HCT116 (cell line): ENCODE data around the gene SPATA31E1. TPM values are rescaled to one million over a fixed set of nuclear protein-coding genes. Genes with fewer than 3 reads are reported as not detected.

Experiments
- ATAC-seq: fragments of 200-7000 bp; cut with Tn5 transposase; 2 replicates; pipeline ENCODE4 v1.9.1; 2020; ENCODE audit warnings: mild to moderate bottlenecking, moderate library complexity
- BruUV-seq: library from RNA; stranded (reverse); fragments of 400-500 nt; replicated peaks from 2 replicates; lab custom pipeline; 2021; lab: Mats Ljungman, UMichigan
- CTCF ChIA-PET: fragments of 300-600 bp; sonication (Branson Sonifier 250); formaldehyde crosslinking; loops from one replicate; lab custom pipeline; 2021; ENCODE audit warnings: antibody characterized with exemption; lab: Charles Lee
- POLR2A ChIA-PET: fragments of 300-600, 350-600 bp; sonication (Branson Sonifier 250); formaldehyde crosslinking; loops from one replicate; lab custom pipeline; 2021; ENCODE audit warnings: antibody characterized with exemption; lab: Charles Lee
- RAD21 ChIA-PET, 2 experiments: fragments of 300-600 bp; sonication (Branson Sonifier 250); formaldehyde crosslinking; loops; one replicate each; lab custom pipeline; 2023; ENCODE audit warnings: low total read pairs in 2 of 2; ENCODE audit not compliant: uncharacterized antibody in 2 of 2, unreplicated experiment in 2 of 2, low non-redundant PET in 1 of 2; lab: Charles Lee
- DNase-seq: peaks from one replicate; pipeline ENCODE4 v3.0.0-alpha.2; 2010; ENCODE audit warnings: low read depth, low spot score
- H2AFZ ChIP-seq: fragments of 200-600 bp; shearing (Covaris generic), sonication (generic); 2 replicates; pipeline ENCODE4 v1.6.1; 2017; ENCODE audit warnings: low read depth, mixed run types, mixed read lengths, antibody characterized with exemption, low read length; ENCODE audit not compliant: poor library complexity, severe bottlenecking
- H3K27ac ChIP-seq: 2 replicates; pipeline ENCODE4 v1.5.1; 2012; ENCODE audit warnings: low read depth, low read length
- H3K27me3 ChIP-seq: fragments of 200-600 bp; sonication (generic); 2 replicates; pipeline ENCODE4 v1.6.1; 2016; ENCODE audit warnings: mixed run types, low read length, mixed read lengths; ENCODE audit not compliant: insufficient read depth
- H3K36me3 ChIP-seq, 2 experiments: fragments of 200-500 bp in 1 of 2; fragments of 200-600 bp in 1 of 2; sonication (Bioruptor generic) in 1 of 2; sonication (generic) in 1 of 2; 2 replicates each; pipeline versions ENCODE4 v1.5.1 to v1.6.1; 2014 to 2016; ENCODE audit warnings: low read length in 2 of 2, inconsistent platforms in 1 of 2, mixed read lengths in 1 of 2, mixed run types in 1 of 2; ENCODE audit not compliant: insufficient read depth in 2 of 2, control insufficient read depth in 1 of 2
- H3K4me1 ChIP-seq, 2 experiments: fragments of 200-600 bp in 1 of 2; sonication (generic) in 1 of 2; 2 replicates each; pipeline versions ENCODE4 v1.5.1 to v1.6.1; 2012 to 2017; ENCODE audit warnings: low read length in 2 of 2, inconsistent platforms in 1 of 2, mild to moderate bottlenecking in 1 of 2, mixed read lengths in 1 of 2, mixed run types in 1 of 2, moderate library complexity in 1 of 2; ENCODE audit not compliant: insufficient read depth in 2 of 2, control insufficient read depth in 1 of 2
- H3K4me2 ChIP-seq: fragments of 200-600 bp; sonication (generic); 2 replicates; pipeline ENCODE4 v1.6.1; 2017; ENCODE audit warnings: mixed run types, low read length, mixed read lengths
- H3K4me3 ChIP-seq, 2 experiments: fragments of 200-600 bp in 1 of 2; sonication (generic) in 1 of 2; replicated peaks in 1 of 2; 2 replicates each; pipeline ENCODE4 v1.5.1; 2011 to 2016; ENCODE audit warnings: low read length in 2 of 2, control low read depth in 1 of 2, low read depth in 1 of 2, mild to moderate bottlenecking in 1 of 2, mixed read lengths in 1 of 2, mixed run types in 1 of 2
- H3K79me2 ChIP-seq: fragments of 200-600 bp; sonication (generic); 2 replicates; pipeline ENCODE4 v1.6.1; 2017; ENCODE audit warnings: mild to moderate bottlenecking, mixed run types, low read length, moderate library complexity, mixed read lengths; ENCODE audit not compliant: insufficient read depth
- H3K9ac ChIP-seq: fragments of 200-600 bp; sonication (generic); 2 replicates; pipeline ENCODE4 v1.6.1; 2016; ENCODE audit warnings: low read length, mixed read lengths
- H3K9me2 ChIP-seq: fragments of 200-600 bp; sonication (generic), shearing (Covaris generic); 2 replicates; pipeline ENCODE4 v1.6.1; 2017; ENCODE audit warnings: mixed run types, mild to moderate bottlenecking, moderate library complexity; ENCODE audit not compliant: insufficient read depth
- H3K9me3 ChIP-seq, 2 experiments: fragments of 200-500 bp in 1 of 2; fragments of 200-600 bp in 1 of 2; sonication (Bioruptor generic) in 1 of 2; sonication (generic) in 1 of 2; 2 replicates each; pipeline ENCODE4 v1.6.1; 2014 to 2017; ENCODE audit warnings: low read length in 2 of 2, mixed read lengths in 2 of 2, inconsistent platforms in 1 of 2, low read depth in 1 of 2, mild to moderate bottlenecking in 1 of 2, mixed run types in 1 of 2, moderate library complexity in 1 of 2; ENCODE audit not compliant: control insufficient read depth in 1 of 2, insufficient read depth in 1 of 2
- H4K20me1 ChIP-seq: fragments of 200-600 bp; sonication (generic), shearing (Covaris generic); 2 replicates; pipeline ENCODE4 v1.6.1; 2017; ENCODE audit warnings: mixed run types, mild to moderate bottlenecking, moderate library complexity; ENCODE audit not compliant: insufficient read depth
- CBX3 ChIP-seq: IDR thresholded peaks from 2 replicates; pipeline ENCODE4 v1.6.1; 2012; ENCODE audit warnings: low read depth
- CEBPB ChIP-seq: IDR thresholded peaks from 2 replicates; pipeline ENCODE4 v1.6.1; 2012; ENCODE audit warnings: low read depth
- EGR1 ChIP-seq: IDR thresholded peaks from 2 replicates; pipeline ENCODE4 v1.6.1; 2012; ENCODE audit warnings: low read depth
- ELF1 ChIP-seq: IDR thresholded peaks from 2 replicates; pipeline ENCODE4 v1.6.1; 2012; ENCODE audit warnings: low read depth, borderline replicate concordance
- EZH2phosphoT487 ChIP-seq: fragments of 200-600 bp; IDR thresholded peaks from 2 replicates; pipeline ENCODE4 v1.6.1; 2018; ENCODE audit warnings: antibody characterized with exemption, borderline replicate concordance
- FOSL1 ChIP-seq: IDR thresholded peaks from 2 replicates; pipeline ENCODE4 v1.6.1; 2012; ENCODE audit warnings: low read depth
- JUND ChIP-seq: IDR thresholded peaks from 2 replicates; pipeline ENCODE4 v1.6.1; 2012
- POLR2A ChIP-seq: IDR thresholded peaks from 2 replicates; pipeline ENCODE4 v1.7.0; 2011; ENCODE audit warnings: borderline replicate concordance; ENCODE audit not compliant: insufficient read depth, insufficient read length; ENCODE audit errors: extremely low read depth
- RAD21 ChIP-seq: IDR thresholded peaks from 2 replicates; pipeline ENCODE4 v1.6.1; 2012; ENCODE audit warnings: low read depth, mild to moderate bottlenecking
- SIN3A ChIP-seq: IDR thresholded peaks from 2 replicates; pipeline ENCODE4 v1.6.1; 2012; ENCODE audit warnings: low read depth
- SP1 ChIP-seq: IDR thresholded peaks from 2 replicates; pipeline ENCODE4 v1.6.1; 2012; ENCODE audit warnings: low read depth
- SRF ChIP-seq: IDR thresholded peaks from 2 replicates; pipeline ENCODE4 v1.6.1; 2012; ENCODE audit warnings: low read depth
- TCF7L2 ChIP-seq: IDR thresholded peaks from 2 replicates; pipeline ENCODE4 v1.7.0; 2011; ENCODE audit warnings: borderline replicate concordance, inconsistent platforms; ENCODE audit not compliant: insufficient read depth, insufficient read length; ENCODE audit errors: extremely low read depth
- ZNF274 ChIP-seq: fragments of 200-500 bp; sonication (Bioruptor generic); IDR thresholded peaks from 2 replicates; pipeline ENCODE4 v1.6.1; 2014; ENCODE audit warnings: mild to moderate bottlenecking, low read depth, low read length, inconsistent platforms
- intact Hi-C: fragments of 100-400 bp; cut with micrococcal nuclease; formaldehyde crosslinking; loops from 2 replicates; pipeline ENCODE4 v1.10.0; 2022
- total RNA-seq: library from RNA; stranded (reverse); gene quantifications from one replicate; pipeline ENCODE4 v1.2.1, GENCODE V29; 2021; ENCODE audit not compliant: unreplicated experiment
- TF ChIP-seq, protein P1 (sequence below): IDR thresholded peaks from 2 replicates; pipeline ENCODE4 v1.6.1; 2011; ENCODE audit warnings: mild to moderate bottlenecking, low read length, moderate library complexity; ENCODE audit not compliant: insufficient replicate concordance; ENCODE audit errors: extremely low read depth
- TF ChIP-seq, protein P2 (sequence below): IDR thresholded peaks from 2 replicates; pipeline ENCODE4 v1.6.1; 2012
- TF ChIP-seq, protein P3 (sequence below): IDR thresholded peaks from 2 replicates; pipeline ENCODE4 v1.6.1; 2012; ENCODE audit warnings: low read depth

Gene SPATA31E1
- total RNA-seq, 1 experiment from 2014 or later: not detected

DNA sequence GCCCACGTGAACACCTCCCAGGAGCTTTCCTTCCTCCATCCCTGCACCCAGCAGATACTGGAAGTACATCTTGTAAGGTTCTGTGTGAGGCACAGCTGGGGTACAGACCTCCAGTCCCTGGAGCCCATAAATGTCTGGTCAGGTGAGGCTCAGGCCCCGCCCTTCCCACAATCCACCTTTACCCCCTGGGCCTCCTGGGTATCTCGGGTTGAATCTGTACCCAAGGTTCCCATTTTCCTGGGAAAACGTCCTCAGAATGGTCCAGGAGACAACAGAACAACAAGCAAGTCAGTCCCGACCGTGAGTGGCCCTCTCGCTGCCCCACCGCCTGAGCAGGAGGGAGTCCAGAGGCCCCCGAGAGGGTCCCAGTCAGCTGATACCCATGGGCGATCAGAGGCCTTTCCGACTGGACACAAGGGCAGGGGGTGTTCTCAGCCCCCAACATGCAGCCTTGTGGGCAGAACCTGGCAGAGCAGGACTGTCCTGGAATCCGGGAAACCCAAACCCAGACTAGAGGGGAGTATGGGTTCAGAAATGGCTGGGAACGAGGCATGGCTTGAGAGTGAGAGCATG lies 4.3 kb downstream of the SPATA31E1 start (continued):
- TF ChIP-seq EGR1 (no peak), CBX3 (no peak), POLR2A (no peak)

DNA sequence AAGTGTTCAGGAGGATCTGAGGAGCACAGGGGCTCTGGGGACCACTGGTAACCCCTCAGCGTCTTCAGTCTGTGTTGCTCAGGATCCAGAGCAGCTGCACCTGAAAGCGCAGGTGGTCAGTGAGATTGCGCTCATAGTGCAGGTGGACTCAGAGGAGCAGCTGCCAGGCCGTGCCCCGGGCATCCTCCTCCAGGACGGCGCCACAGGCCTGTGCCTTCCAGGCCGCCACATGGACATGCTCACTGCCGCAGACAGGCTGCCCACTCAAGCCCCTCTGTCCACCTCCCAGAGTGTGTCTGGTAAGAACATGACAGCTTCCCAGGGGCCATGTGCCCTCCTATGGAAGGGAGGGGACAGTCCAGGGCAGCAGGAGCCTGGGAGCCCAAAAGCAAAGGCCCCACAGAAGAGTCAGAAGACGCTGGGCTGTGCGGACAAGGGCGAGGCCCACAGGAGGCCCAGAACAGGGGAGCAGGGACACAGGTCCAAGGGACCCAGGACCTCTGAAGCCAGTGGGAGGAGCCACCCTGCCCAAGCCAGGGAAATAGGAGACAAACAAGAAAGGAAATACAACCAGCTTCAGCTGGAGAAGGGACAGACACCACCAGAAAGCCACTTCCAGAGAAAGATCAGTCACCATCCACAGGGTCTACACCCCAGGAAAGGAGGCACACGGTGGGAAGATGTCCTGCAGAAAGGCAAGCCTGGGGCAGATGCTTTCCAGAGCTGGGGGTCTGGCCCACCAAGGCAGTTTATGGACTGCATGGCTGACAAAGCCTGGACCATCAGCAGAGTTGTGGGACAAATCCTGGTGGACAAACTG lies 5.2 kb downstream of the SPATA31E1 start:
- Histone ChIP-seq H3K36me3 (no peaks in the 10 kb centered on the region), H3K9me2 (no peaks in the 10 kb centered on the region), H3K9me3 (no peaks in the 10 kb centered on the region), H2AFZ (no peak overlapping the region), H3K27me3 (no peaks in the 10 kb centered on the region), H3K9ac (no peak overlapping the region), H3K4me3 (no peak overlapping the region), H3K79me2 (no peaks in the 10 kb centered on the region), H3K4me1 (no peaks in the 10 kb centered on the region), H3K27ac (no peak overlapping the region), H4K20me1 (no peaks in the 10 kb centered on the region), H3K4me2 (no peak overlapping the region)
- CTCF ChIA-PET: no interaction called here
- intact Hi-C loops: no loop called here
- BruUV-seq: no TSS peak
- TF ChIP-seq EZH2phosphoT487 (no peak), POLR2A (no peak), SRF (no peak), SP1 (no peak), ELF1 (no peak), ZNF274 (no peak), TCF7L2 (no peak), CBX3 (no peak), JUND (no peak), EGR1 (no peak), FOSL1 (no peak), RAD21 (no peak), SIN3A (no peak), CEBPB (no peak)
- TF ChIP-seq, protein P1, sequence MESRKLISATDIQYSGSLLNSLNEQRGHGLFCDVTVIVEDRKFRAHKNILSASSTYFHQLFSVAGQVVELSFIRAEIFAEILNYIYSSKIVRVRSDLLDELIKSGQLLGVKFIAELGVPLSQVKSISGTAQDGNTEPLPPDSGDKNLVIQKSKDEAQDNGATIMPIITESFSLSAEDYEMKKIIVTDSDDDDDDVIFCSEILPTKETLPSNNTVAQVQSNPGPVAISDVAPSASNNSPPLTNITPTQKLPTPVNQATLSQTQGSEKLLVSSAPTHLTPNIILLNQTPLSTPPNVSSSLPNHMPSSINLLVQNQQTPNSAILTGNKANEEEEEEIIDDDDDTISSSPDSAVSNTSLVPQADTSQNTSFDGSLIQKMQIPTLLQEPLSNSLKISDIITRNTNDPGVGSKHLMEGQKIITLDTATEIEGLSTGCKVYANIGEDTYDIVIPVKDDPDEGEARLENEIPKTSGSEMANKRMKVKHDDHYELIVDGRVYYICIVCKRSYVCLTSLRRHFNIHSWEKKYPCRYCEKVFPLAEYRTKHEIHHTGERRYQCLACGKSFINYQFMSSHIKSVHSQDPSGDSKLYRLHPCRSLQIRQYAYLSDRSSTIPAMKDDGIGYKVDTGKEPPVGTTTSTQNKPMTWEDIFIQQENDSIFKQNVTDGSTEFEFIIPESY: no peak
- TF ChIP-seq, protein P2, sequence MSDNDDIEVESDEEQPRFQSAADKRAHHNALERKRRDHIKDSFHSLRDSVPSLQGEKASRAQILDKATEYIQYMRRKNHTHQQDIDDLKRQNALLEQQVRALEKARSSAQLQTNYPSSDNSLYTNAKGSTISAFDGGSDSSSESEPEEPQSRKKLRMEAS: no peak
- TF ChIP-seq, protein P3, sequence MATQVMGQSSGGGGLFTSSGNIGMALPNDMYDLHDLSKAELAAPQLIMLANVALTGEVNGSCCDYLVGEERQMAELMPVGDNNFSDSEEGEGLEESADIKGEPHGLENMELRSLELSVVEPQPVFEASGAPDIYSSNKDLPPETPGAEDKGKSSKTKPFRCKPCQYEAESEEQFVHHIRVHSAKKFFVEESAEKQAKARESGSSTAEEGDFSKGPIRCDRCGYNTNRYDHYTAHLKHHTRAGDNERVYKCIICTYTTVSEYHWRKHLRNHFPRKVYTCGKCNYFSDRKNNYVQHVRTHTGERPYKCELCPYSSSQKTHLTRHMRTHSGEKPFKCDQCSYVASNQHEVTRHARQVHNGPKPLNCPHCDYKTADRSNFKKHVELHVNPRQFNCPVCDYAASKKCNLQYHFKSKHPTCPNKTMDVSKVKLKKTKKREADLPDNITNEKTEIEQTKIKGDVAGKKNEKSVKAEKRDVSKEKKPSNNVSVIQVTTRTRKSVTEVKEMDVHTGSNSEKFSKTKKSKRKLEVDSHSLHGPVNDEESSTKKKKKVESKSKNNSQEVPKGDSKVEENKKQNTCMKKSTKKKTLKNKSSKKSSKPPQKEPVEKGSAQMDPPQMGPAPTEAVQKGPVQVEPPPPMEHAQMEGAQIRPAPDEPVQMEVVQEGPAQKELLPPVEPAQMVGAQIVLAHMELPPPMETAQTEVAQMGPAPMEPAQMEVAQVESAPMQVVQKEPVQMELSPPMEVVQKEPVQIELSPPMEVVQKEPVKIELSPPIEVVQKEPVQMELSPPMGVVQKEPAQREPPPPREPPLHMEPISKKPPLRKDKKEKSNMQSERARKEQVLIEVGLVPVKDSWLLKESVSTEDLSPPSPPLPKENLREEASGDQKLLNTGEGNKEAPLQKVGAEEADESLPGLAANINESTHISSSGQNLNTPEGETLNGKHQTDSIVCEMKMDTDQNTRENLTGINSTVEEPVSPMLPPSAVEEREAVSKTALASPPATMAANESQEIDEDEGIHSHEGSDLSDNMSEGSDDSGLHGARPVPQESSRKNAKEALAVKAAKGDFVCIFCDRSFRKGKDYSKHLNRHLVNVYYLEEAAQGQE: no peak
- DNase-seq (no peak), ATAC-seq (no peak)
- RAD21 ChIA-PET: no interaction called here
- POLR2A ChIA-PET: no interaction called here
